Liver (tissue), 10 donors: ENCODE data around the gene SULT1C4. TPM values are rescaled to one million over a fixed set of nuclear protein-coding genes. Genes with fewer than 3 reads are reported as not detected.

ENCODE experiments used
- DNase-seq: peaks from one replicate; pipeline ENCODE4 v3.0.0-alpha.2; 2017; ENCODE audit warnings: low spot score
- H3K27ac ChIP-seq, 2 donors: one replicate each; pipeline ENCODE4 v1.7.0; 2013; ENCODE audit warnings: inconsistent platforms in 2 of 2, low read length in 2 of 2, control low read depth in 1 of 2, low read depth in 1 of 2, mild to moderate bottlenecking in 1 of 2
- H3K27me3 ChIP-seq, 4 donors: one replicate each; pipeline versions ENCODE4 v1.6.1 to v1.7.0; 2013; ENCODE audit warnings: low read length in 3 of 4, inconsistent platforms in 1 of 4, mild to moderate bottlenecking in 1 of 4, moderate library complexity in 1 of 4; ENCODE audit not compliant: control insufficient read depth in 4 of 4, insufficient read depth in 4 of 4
- H3K36me3 ChIP-seq, 4 donors: one replicate each; pipeline versions ENCODE4 v1.6.1 to v1.7.0; 2013; ENCODE audit warnings: low read length in 3 of 4, mild to moderate bottlenecking in 3 of 4, low read depth in 1 of 4, moderate library complexity in 1 of 4; ENCODE audit not compliant: control insufficient read depth in 4 of 4, insufficient read depth in 3 of 4
- H3K4me1 ChIP-seq, 4 donors: one replicate each; pipeline versions ENCODE4 v1.6.1 to v1.7.0; 2013; ENCODE audit warnings: low read length in 3 of 4, mild to moderate bottlenecking in 3 of 4, moderate library complexity in 1 of 4; ENCODE audit not compliant: control insufficient read depth in 4 of 4, insufficient read depth in 4 of 4
- H3K4me3 ChIP-seq, 3 donors: one replicate each; pipeline versions ENCODE4 v1.6.1 to v1.7.0; 2013; ENCODE audit warnings: low read length in 3 of 3, control low read depth in 1 of 3, low read depth in 1 of 3, mild to moderate bottlenecking in 1 of 3
- H3K9ac ChIP-seq, 2 donors: one replicate each; pipeline ENCODE4 v1.7.0; 2013; ENCODE audit warnings: low read length in 2 of 2, mild to moderate bottlenecking in 2 of 2, moderate library complexity in 2 of 2, control low read depth in 1 of 2, low read depth in 1 of 2
- H3K9me3 ChIP-seq, 4 donors: one replicate each; pipeline versions ENCODE4 v1.6.1 to v1.7.0; 2013; ENCODE audit warnings: low read length in 3 of 4; ENCODE audit not compliant: control insufficient read depth in 4 of 4
- EGR1 ChIP-seq, 2 donors: IDR thresholded peaks; 2 replicates each; pipeline ENCODE4 v1.6.1; 2016 to 2018; ENCODE audit warnings: antibody characterized with exemption in 2 of 2, low read depth in 2 of 2
- FOXA1 ChIP-seq: IDR thresholded peaks from 2 replicates; pipeline ENCODE4 v1.6.1; 2016; ENCODE audit warnings: antibody characterized with exemption
- GABPA ChIP-seq, 2 donors: IDR thresholded peaks in 1 of 2; conservative IDR thresholded peaks in 1 of 2; 2 replicates each; pipeline ENCODE4 v1.6.1; 2016; ENCODE audit warnings: antibody characterized with exemption in 2 of 2, mild to moderate bottlenecking in 1 of 2, moderate library complexity in 1 of 2
- HNF4G ChIP-seq: IDR thresholded peaks from 2 replicates; pipeline ENCODE4 v1.6.1; 2016; ENCODE audit warnings: antibody characterized with exemption
- JUND ChIP-seq, 2 donors: IDR thresholded peaks; 2 replicates each; pipeline ENCODE4 v1.6.1; 2016; ENCODE audit warnings: antibody characterized with exemption in 2 of 2
- TAF1 ChIP-seq: conservative IDR thresholded peaks from 2 replicates; pipeline ENCODE4 v1.6.1; 2016; ENCODE audit warnings: antibody characterized with exemption, mild to moderate bottlenecking
- YY1 ChIP-seq: IDR thresholded peaks from 2 replicates; pipeline ENCODE4 v1.6.1; 2016; ENCODE audit warnings: antibody characterized with exemption, mild to moderate bottlenecking
- WGBS: extraction: QIAGEN DNeasy Blood & Tissue Kit; methylation state at CpG from one replicate; pipeline ENCODE4 v1.1.7; 2013; 5-methylcytosine and 5-hydroxymethylcytosine counted together
- polyA plus RNA-seq, 2 donors: library from polyadenylated mRNA; stranded (reverse) in 1 of 2; unstranded in 1 of 2; fragments of 200-250 nt in 1 of 2; fragments of >200 nt in 1 of 2; fragmentation: Nextera tagmentation in 1 of 2; extraction: Ambion mirVana in 1 of 2; gene quantifications; one replicate each; pipeline versions ENCODE4 v1.2.1 to v1.2.3, GENCODE V29; 2013 to 2015
- small RNA-seq: library from RNA; depleted of rRNA; stranded (forward); fragments of <200 nt; gene quantifications from one replicate; pipeline ENCODE3, GENCODE V24; 2014
- total RNA-seq, 2 donors: library from RNA; depleted of rRNA; stranded (reverse); fragments of >200 nt; gene quantifications; one replicate each; pipeline ENCODE4 v1.2.3, GENCODE V29; 2014
- TF ChIP-seq, protein P1 (sequence below): fragments of 150-350 bp; IDR thresholded peaks from 2 replicates; pipeline ENCODE4 v1.5.1; 2017; ENCODE audit warnings: improper control_type of control experiment, low read depth, low read length; ENCODE audit not compliant: missing input control
- TF ChIP-seq, protein P2 (sequence below): IDR thresholded peaks from 2 replicates; pipeline ENCODE4 v1.6.1; 2016; ENCODE audit warnings: antibody characterized with exemption
- TF ChIP-seq, protein P3 (sequence below): IDR thresholded peaks from 2 replicates; pipeline ENCODE4 v1.6.1; 2016; ENCODE audit warnings: antibody characterized with exemption
- donor health status: healthy.
- donor health status: healthy.
- donor health status: healthy.
- donor health status: healthy.
- donor health status: healthy.

SULT1C4 gene
- total and polyA plus RNA-seq, 4 donors: 1.0 to 12.8 (median 1.3) TPM

DNA sequence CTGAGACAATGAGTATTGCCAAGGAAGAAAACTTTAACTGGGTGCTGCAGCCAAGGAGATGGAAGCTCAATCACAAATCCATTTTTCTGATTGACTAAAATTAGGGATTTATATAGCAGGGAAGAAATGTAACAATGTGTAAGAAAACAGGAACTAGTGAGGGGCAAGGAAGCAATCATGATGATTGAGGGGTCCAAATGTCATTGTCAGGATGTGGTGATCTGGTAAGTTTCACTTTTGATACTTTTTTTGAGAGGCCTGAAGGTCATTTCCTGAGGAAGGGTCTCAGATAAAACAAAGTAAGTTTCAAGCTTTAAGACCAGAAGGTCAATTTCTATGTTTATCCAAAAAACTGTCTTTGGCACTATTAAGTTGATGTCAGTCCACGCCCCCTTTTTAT is 59.2 kb downstream of the SULT1C4 start:
- no peaks in the 10 kb centered on the region for H3K4me1 ChIP-seq
- no peaks in the 10 kb centered on the region for H3K36me3 ChIP-seq
- no peak overlapping the region for H3K4me3 ChIP-seq
- no peaks in the 10 kb centered on the region for H3K9me3 ChIP-seq
- TF ChIP-seq EGR1 (IDR thresholded peaks at IDR 0.05; ENCODE audit: low read depth in 2 of 2): no peak
- TF ChIP-seq, protein P1, sequence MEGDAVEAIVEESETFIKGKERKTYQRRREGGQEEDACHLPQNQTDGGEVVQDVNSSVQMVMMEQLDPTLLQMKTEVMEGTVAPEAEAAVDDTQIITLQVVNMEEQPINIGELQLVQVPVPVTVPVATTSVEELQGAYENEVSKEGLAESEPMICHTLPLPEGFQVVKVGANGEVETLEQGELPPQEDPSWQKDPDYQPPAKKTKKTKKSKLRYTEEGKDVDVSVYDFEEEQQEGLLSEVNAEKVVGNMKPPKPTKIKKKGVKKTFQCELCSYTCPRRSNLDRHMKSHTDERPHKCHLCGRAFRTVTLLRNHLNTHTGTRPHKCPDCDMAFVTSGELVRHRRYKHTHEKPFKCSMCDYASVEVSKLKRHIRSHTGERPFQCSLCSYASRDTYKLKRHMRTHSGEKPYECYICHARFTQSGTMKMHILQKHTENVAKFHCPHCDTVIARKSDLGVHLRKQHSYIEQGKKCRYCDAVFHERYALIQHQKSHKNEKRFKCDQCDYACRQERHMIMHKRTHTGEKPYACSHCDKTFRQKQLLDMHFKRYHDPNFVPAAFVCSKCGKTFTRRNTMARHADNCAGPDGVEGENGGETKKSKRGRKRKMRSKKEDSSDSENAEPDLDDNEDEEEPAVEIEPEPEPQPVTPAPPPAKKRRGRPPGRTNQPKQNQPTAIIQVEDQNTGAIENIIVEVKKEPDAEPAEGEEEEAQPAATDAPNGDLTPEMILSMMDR: no peak
- no peak for TF ChIP-seq GABPA (IDR thresholded peaks at IDR 0.05 in 1 of 2, conservative IDR thresholded peaks at IDR 0.05 in 1 of 2)
- no peak for TF ChIP-seq FOXA1
- no peak for TF ChIP-seq JUND (IDR thresholded peaks at IDR 0.05)
- TF ChIP-seq, protein P2, sequence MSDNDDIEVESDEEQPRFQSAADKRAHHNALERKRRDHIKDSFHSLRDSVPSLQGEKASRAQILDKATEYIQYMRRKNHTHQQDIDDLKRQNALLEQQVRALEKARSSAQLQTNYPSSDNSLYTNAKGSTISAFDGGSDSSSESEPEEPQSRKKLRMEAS: no peak
- TF ChIP-seq, protein P3, sequence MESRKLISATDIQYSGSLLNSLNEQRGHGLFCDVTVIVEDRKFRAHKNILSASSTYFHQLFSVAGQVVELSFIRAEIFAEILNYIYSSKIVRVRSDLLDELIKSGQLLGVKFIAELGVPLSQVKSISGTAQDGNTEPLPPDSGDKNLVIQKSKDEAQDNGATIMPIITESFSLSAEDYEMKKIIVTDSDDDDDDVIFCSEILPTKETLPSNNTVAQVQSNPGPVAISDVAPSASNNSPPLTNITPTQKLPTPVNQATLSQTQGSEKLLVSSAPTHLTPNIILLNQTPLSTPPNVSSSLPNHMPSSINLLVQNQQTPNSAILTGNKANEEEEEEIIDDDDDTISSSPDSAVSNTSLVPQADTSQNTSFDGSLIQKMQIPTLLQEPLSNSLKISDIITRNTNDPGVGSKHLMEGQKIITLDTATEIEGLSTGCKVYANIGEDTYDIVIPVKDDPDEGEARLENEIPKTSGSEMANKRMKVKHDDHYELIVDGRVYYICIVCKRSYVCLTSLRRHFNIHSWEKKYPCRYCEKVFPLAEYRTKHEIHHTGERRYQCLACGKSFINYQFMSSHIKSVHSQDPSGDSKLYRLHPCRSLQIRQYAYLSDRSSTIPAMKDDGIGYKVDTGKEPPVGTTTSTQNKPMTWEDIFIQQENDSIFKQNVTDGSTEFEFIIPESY: no peak
- TF ChIP-seq TAF1: no peak
- no peak for TF ChIP-seq HNF4G
- TF ChIP-seq YY1: no peak
- H3K9ac ChIP-seq: no peak overlapping the region
- WGBS: 75% methylated on average over 1 of the region's 1 CpG
- H3K27ac ChIP-seq: no peak overlapping the region
- H3K27me3 ChIP-seq: no peaks in the 10 kb centered on the region
- DNase-seq: no peak

Small RNA genes lying within 50 kb of the gene (small RNA-seq; reads per million reads assigned to genes)
- gene SMIM12P1: not detected

Other genes starting within 250 kb of the SULT1C4 start
- gene SULT1C3, start 138.0 kb upstream of the SULT1C4 start, total RNA-seq: not detected
- not detected for gene SULT1C3, start 138.0 kb upstream of the SULT1C4 start, polyA plus RNA-seq
- 1 to 10 TPM in 1 of 2 donors, under 1 TPM in 1; 0.17 to 8.9 TPM for gene SULT1C2, start 89.1 kb upstream of the SULT1C4 start, total RNA-seq
- gene SULT1C2, start 89.1 kb upstream of the SULT1C4 start, polyA plus RNA-seq: 1 to 10 TPM in 1 of 2 donors, under 1 TPM in 1; 0.07 to 1.1 TPM
- 10 to 100 TPM; 18.2 to 21.7 TPM for gene GCC2, start 71.3 kb downstream of the SULT1C4 start, total RNA-seq
- gene GCC2, start 71.3 kb downstream of the SULT1C4 start, polyA plus RNA-seq: 10 to 100 TPM in 1 of 2 donors, 1 to 10 TPM in 1; 4.8 to 26.1 TPM
- gene LIMS1, start 156.5 kb downstream of the SULT1C4 start, total RNA-seq: 10 to 100 TPM; 29.5 to 37.1 TPM
- 10 to 100 TPM; 10.2 to 14.8 TPM for gene LIMS1, start 156.5 kb downstream of the SULT1C4 start, polyA plus RNA-seq